HG02798 (cell line): ENCODE data around the gene EMP2.
"Not testable (repeated sequence)": the region's sequence is repeated elsewhere in the genome, so short reads cannot be mapped to it uniquely, and the experiment has no call there.

ENCODE experiments used
- ATAC-seq: cut with Tn5 transposase; IDR thresholded peaks from one replicate; pipeline ENCODE4 v1.9.1; 2021; ENCODE audit warnings: mild to moderate bottlenecking; ENCODE audit not compliant: unreplicated experiment, poor library complexity

Gene EMP2

GRCh38 chr16:10556236-10556635, 24.2 kb downstream of the EMP2 start:
- no peak for ATAC-seq

GRCh38 chr16:10554569-10554968, 25.8 kb downstream of the EMP2 start:
- ATAC-seq, result no peak

GRCh38 chr16:10552998-10553491, 27.4 kb downstream of the EMP2 start:
- peak; percentile 97 for ATAC-seq

- ATAC-seq, result no peak
Observed at GRCh38 chr16:10552281-10552680, 28.1 kb downstream of the EMP2 start.

GRCh38 chr16:10551881-10552280, 28.5 kb downstream of the EMP2 start:
- no peak for ATAC-seq

- no peak for ATAC-seq
Observed at GRCh38 chr16:10548404-10548803, 32.0 kb downstream of the EMP2 start.

GRCh38 chr16:10547708-10548107, 32.7 kb downstream of the EMP2 start:
- ATAC-seq, result no peak

GRCh38 chr16:10543231-10543977, 37.0 kb downstream of the EMP2 start:
- no peak for ATAC-seq

GRCh38 chr16:10541366-10541765, 39.0 kb downstream of the EMP2 start:
- ATAC-seq, result no peak

- ATAC-seq, result no peak
Observed at GRCh38 chr16:10539793-10540192, 40.6 kb downstream of the EMP2 start.

- ATAC-seq, result no peak
Observed at GRCh38 chr16:10539236-10539635, 41.2 kb downstream of the EMP2 start.

- ATAC-seq, result no peak
Observed at GRCh38 chr16:10538583-10538982, 41.8 kb downstream of the EMP2 start.

GRCh38 chr16:10537946-10538345, 42.5 kb downstream of the EMP2 start:
- ATAC-seq, result no peak

GRCh38 chr16:10536814-10537389, 43.5 kb downstream of the EMP2 start:
- no peak for ATAC-seq

- not testable (repeated sequence) for ATAC-seq
Observed at GRCh38 chr16:10536328-10536727, 44.1 kb downstream of the EMP2 start.

- ATAC-seq, result no peak
Observed at GRCh38 chr16:10535461-10535860, 44.9 kb downstream of the EMP2 start.

- ATAC-seq, result no peak
Observed at GRCh38 chr16:10534748-10535147, 45.6 kb downstream of the EMP2 start.

GRCh38 chr16:10533612-10534011, 46.8 kb downstream of the EMP2 start:
- ATAC-seq, result not testable (repeated sequence)

GRCh38 chr16:10531582-10531981, 48.8 kb downstream of the EMP2 start:
- no peak for ATAC-seq

- no peak for ATAC-seq
Observed at GRCh38 chr16:10530685-10531084, 49.7 kb downstream of the EMP2 start.

- no peak for ATAC-seq
Observed at GRCh38 chr16:10529895-10530669, 50.3 kb downstream of the EMP2 start.
